Umbilical cord (tissue), 2 donors: ENCODE measurements around the gene TNFRSF12A. TPM values are rescaled to one million over a fixed set of nuclear protein-coding genes. Genes with fewer than 3 reads are reported as not detected.
"Not testable (repeated sequence)": the region's sequence is repeated elsewhere in the genome, so short reads cannot be mapped to it uniquely, and the experiment has no call there.

Source experiments
- DNase-seq: peaks from one replicate; pipeline ENCODE4 v3.0.0-alpha.2; 2015; ENCODE audit warnings: low spot score
- total RNA-seq: library from RNA; depleted of rRNA; stranded (reverse); fragments of >200 nt; gene quantifications from one replicate; pipeline ENCODE4 v1.2.3, GENCODE V29; 2014; ENCODE audit warnings: low replicate concordance; ENCODE audit not compliant: insufficient read depth

The TNFRSF12A gene
- total RNA-seq, 1 donor from 2014 or later: 150 TPM

DNA sequence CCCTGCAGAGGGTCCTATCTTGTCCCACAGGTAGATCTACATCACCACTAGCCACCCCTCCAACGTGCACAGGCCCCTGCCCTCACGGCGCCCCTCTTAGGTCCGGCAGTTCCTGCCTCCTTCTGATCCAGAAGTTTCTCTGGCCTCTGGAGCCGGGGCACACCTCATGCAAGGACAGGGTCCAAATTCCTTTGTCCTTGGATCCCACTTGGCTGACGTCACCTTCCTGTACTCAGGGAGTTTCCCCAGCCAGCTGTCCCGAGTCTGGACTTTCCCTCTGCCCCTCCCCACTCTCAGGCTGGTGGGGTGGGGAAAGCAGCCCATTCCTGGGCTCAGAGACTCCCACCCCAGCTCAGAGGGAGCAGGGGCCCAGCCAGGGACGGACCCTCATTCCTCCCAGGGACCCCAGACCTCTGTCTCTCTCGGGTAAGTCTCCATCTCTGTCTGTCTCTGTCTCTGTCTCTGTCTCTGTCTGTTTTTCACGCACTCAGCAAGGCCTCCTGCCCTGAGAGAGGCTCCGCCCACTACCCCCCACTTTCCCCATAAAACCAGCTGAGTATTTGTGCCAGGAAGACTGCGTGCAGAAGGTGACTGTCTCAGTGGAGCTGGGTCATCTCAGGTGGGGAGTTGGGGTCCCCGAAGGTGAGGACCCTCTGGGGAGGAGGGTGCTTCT lies 45.0 kb downstream of the TNFRSF12A start, which contains the start of gene IL32:
IL32 (plus strand) TSS at position 572 of the 673 bp plus-strand sequence. CDS start 172 bp downstream, outside the sequence.
- peak; percentile 57 for DNase-seq

DNA sequence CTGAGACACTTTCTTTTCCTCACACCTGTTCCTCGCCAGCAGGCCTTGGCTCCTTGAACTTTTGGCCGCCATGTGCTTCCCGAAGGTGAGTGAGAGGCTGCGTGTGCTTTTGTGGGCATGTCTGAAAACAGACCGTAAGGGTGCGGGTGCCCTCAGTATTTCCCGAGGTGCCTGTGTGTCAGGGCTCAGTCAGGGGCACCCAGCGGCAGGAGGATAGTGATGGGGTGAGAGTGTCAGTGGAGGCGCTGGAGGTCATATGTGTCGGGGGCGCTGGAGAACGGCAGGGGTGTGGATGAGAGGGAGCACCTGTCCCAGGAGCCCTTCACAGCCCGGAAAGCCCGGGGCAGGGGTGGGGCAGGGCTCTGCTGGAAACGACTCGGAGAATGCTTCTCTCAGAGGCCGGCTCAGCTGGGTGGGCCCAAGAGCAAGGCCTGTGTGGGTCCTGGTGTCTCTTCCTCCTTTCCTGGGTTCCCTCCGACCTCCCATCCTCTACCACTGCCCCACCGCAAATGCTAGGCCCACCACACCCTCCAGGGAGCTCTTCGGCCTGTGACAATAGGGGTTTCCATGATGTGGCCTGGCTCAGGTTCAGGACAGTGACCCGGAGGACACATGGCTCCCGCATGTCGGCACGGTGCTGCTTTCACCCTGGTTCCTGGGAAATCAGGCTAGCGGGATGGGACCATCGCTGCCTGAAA lies 45.7 kb downstream of the TNFRSF12A start:
- DNase-seq: no peak

DNA sequence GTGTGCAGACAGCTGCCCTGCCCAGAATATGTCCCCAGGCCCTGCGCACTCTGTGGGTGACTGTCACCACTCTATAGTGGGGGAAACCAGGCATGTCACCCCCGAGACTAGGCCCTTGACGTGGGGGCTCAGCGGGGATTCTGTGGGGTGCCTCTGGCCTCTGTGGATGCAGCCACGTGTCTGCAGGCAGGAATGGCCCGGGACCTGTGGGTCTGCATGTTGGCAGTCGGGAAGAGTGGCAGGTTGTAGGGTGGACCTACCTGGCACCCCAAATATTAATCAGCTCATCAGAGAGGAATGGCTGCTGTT lies 46.2 kb downstream of the TNFRSF12A start:
- no peak for DNase-seq

DNA sequence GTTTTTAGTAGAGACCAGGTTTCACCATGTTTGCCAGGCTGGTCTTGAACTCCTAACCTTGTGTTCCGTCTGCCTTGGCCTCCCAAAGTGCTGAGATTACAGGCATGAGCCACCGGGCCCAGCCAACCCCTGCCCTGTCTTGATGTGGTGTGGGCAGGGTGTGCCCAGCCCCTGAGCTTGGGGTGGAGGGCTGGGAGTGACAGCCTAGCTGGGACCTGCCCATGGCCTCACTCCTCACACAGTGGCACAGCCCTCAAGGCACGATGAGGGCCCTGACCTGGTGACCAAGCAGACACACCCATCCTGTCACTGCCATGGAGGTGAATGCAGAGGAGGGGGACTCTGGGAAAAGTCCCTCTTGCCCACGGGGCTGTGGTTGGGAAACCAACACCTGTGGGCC lies 48.3 kb downstream of the TNFRSF12A start:
- no peak for DNase-seq

DNA sequence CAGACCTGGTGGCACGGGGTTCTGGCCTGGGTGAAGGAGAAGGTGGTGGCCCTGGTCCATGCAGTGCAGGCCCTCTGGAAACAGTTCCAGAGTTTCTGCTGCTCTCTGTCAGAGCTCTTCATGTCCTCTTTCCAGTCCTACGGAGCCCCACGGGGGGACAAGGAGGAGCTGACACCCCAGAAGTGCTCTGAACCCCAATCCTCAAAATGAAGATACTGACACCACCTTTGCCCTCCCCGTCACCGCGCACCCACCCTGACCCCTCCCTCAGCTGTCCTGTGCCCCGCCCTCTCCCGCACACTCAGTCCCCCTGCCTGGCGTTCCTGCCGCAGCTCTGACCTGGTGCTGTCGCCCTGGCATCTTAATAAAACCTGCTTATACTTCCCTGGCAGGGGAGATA lies 49.0 kb downstream of the TNFRSF12A start:
- not testable (repeated sequence) for DNase-seq

DNA sequence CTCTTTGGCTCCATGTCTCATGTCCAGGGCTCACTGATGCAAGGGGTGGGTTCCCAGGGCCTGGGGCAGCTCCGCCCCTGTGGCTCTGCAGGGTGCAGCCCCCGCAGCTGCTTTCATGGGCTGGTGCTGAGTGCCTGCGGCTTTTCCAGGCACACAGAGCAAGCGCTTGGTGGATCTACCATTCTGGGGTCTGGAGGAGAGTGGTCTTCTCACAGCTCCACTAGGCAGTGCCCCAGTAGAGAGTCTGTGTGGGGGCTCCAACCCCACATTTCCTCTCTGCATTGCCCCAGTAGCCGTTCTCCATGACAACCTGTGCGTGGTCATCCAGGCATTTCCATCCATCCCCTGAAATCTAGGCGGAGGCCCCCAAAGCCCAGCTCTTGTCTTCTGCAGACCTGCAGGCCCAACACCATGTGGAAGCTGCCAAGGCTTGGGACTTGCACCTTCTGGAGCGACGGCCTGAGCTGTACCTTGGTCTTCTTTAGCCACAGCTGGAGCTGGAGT lies 50.5 kb downstream of the TNFRSF12A start:
- DNase-seq: no peak

DNA sequence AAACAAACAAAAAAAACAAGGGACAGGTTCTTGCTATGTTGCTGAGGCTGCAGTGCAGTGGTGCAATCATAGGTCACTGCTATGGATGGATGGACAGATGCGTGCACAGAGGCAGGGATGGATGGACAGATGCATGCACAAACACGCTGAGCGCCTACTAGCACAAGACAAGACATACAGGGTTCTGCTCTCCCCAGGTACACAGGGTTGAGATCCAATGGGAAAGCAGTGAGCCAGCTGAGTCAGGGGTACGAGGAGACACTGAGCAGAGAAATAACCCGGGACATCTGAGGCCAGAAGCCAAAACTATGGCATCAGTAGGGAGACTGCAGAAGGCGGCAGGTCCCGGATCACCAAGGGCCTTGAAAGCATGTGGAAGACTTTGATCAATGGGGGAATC lies 51.5 kb downstream of the TNFRSF12A start:
- DNase-seq: no peak

Other genes starting within 250 kb of the TNFRSF12A start
- gene ELOB, start 243.1 kb upstream of the TNFRSF12A start, total RNA-seq: 159 TPM
- 0.96 TPM for gene PRSS33, start 232.8 kb upstream of the TNFRSF12A start, total RNA-seq
- gene PRSS41, start 221.9 kb upstream of the TNFRSF12A start, total RNA-seq: not detected
- gene PRSS21, start 203.1 kb upstream of the TNFRSF12A start, total RNA-seq: not detected
- 7.2 TPM for gene ZG16B, start 190.1 kb upstream of the TNFRSF12A start, total RNA-seq
- gene PRSS22, start 162.2 kb upstream of the TNFRSF12A start, total RNA-seq: 3.1 TPM
- gene FLYWCH2, start 137.2 kb upstream of the TNFRSF12A start, total RNA-seq: 25.5 TPM
- 30.8 TPM for gene FLYWCH1, start 108.4 kb upstream of the TNFRSF12A start, total RNA-seq
- 0.48 TPM for gene KREMEN2, start 56.1 kb upstream of the TNFRSF12A start, total RNA-seq
- 5.8 TPM for gene PAQR4, start 51.0 kb upstream of the TNFRSF12A start, total RNA-seq
- gene PKMYT1, start 39.9 kb upstream of the TNFRSF12A start, total RNA-seq: 6.0 TPM
- gene CLDN9, start 7.4 kb upstream of the TNFRSF12A start, total RNA-seq: not detected
- gene CLDN6, start 2.2 kb upstream of the TNFRSF12A start, total RNA-seq: 0.72 TPM
- gene HCFC1R1, start 3.6 kb downstream of the TNFRSF12A start, total RNA-seq: 3.1 TPM
- 29.4 TPM for gene THOC6, start 3.7 kb downstream of the TNFRSF12A start, total RNA-seq
- 2.2 TPM for gene BICDL2, start 16.6 kb downstream of the TNFRSF12A start, total RNA-seq
- gene MMP25, start 26.2 kb downstream of the TNFRSF12A start, total RNA-seq: 0.24 TPM
- 13.2 TPM for gene IL32, start 45.3 kb downstream of the TNFRSF12A start, total RNA-seq
- gene ZSCAN10, start 78.9 kb downstream of the TNFRSF12A start, total RNA-seq: not detected
- 8.9 TPM for gene ZNF205, start 92.2 kb downstream of the TNFRSF12A start, total RNA-seq
- 0.96 TPM for gene ZNF213, start 114.7 kb downstream of the TNFRSF12A start, total RNA-seq
- gene OR1F1, start 167.8 kb downstream of the TNFRSF12A start, total RNA-seq: 0.96 TPM
- 13.5 TPM for gene ZNF200, start 214.8 kb downstream of the TNFRSF12A start, total RNA-seq
- gene MEFV, start 236.3 kb downstream of the TNFRSF12A start, total RNA-seq: 6.7 TPM